Mucosa of descending colon (tissue), 3 donors: ENCODE data around the gene ZNF580. TPM values are rescaled to one million over a fixed set of nuclear protein-coding genes. Genes with fewer than 3 reads are reported as not detected.

Experiments
- ATAC-seq: fragments of 200-7000 bp; cut with Tn5 transposase; one replicate; pipeline ENCODE4 v1.9.1; 2020; ENCODE audit warnings: mild to moderate bottlenecking, moderate library complexity
- DNase-seq, 3 donors: peaks; one replicate each; pipeline ENCODE4 v3.0.0-alpha.2; 2020
- H3K36me3 ChIP-seq: fragments of 200-600 bp; one replicate; pipeline ENCODE4 v1.8.0; 2021; ENCODE audit warnings: low read depth, mild to moderate bottlenecking
- H3K4me1 ChIP-seq: fragments of 200-600 bp; one replicate; pipeline ENCODE4 v1.8.0; 2021; ENCODE audit warnings: low read depth, mild to moderate bottlenecking
- H3K4me3 ChIP-seq: fragments of 200-600 bp; one replicate; pipeline ENCODE4 v1.8.0; 2021; ENCODE audit warnings: mild to moderate bottlenecking
- H3K9me3 ChIP-seq: fragments of 200-600 bp; one replicate; pipeline ENCODE4 v1.8.0; 2021; ENCODE audit warnings: mild to moderate bottlenecking
- CTCF ChIP-seq: fragments of 200-600 bp; IDR thresholded peaks from one replicate; pipeline ENCODE4 v1.8.0; 2022; ENCODE audit warnings: antibody characterized with exemption, mild to moderate bottlenecking
- intact Hi-C, 2 donors: fragments of 100-400 bp; cut with DNase I in 1 of 2; cut with micrococcal nuclease in 1 of 2; formaldehyde crosslinking; loops; one replicate each; pipeline versions ENCODE4 v1.11.0 to v1.11.1; 2022; cut with DNase I, micrococcal nuclease
- total RNA-seq, 3 donors: library from RNA; stranded (reverse); fragmentation: NEBNext Ultra II Directional in 2 of 3; extraction: Animal tissue kit (Norgen Biotek cat#: 25700) in 2 of 3; gene quantifications; one replicate each; pipeline versions ENCODE4 v1.2.1 to v1.2.4, GENCODE V29; 2021 to 2023
- donor health status: DM: no; HTN: no; CAD: no; lungs with moderate emphysema.
- donor health status: DM: no; HTN: no; CAD: no.
- donor health status: DM: no; HTN: yes; CAD: no.

The ZNF580 gene
- total RNA-seq, 3 donors from 2014 or later: 29.6 to 46.0 (median 31.6) TPM

- DNase-seq: no peak
- intact Hi-C loops: no loop called here
- H3K36me3 ChIP-seq: no peaks in the 10 kb centered on the region
- ATAC-seq: no peak
- H3K9me3 ChIP-seq: no peaks in the 10 kb centered on the region
- peaks cover 17% of the 10 kb centered on the region for H3K4me1 ChIP-seq
- no peak for TF ChIP-seq CTCF
- H3K4me3 ChIP-seq: no peak overlapping the region
Measured at GRCh38 chr19:55651236-55651635, 10.4 kb downstream of the ZNF580 start.

GRCh38 chr19:55652311-55653128 is 11.7 kb downstream of the ZNF580 start:
- H3K36me3 ChIP-seq: no peaks in the 10 kb centered on the region
- H3K4me3 ChIP-seq: no peak overlapping the region
- H3K9me3 ChIP-seq: no peaks in the 10 kb centered on the region
- ATAC-seq (no peak), DNase-seq (peak; percentile 38 to 79 (median 65))
- intact Hi-C loops: no loop called here
- TF ChIP-seq CTCF: no peak
- peaks cover 26% of the 10 kb centered on the region for H3K4me1 ChIP-seq

DNA sequence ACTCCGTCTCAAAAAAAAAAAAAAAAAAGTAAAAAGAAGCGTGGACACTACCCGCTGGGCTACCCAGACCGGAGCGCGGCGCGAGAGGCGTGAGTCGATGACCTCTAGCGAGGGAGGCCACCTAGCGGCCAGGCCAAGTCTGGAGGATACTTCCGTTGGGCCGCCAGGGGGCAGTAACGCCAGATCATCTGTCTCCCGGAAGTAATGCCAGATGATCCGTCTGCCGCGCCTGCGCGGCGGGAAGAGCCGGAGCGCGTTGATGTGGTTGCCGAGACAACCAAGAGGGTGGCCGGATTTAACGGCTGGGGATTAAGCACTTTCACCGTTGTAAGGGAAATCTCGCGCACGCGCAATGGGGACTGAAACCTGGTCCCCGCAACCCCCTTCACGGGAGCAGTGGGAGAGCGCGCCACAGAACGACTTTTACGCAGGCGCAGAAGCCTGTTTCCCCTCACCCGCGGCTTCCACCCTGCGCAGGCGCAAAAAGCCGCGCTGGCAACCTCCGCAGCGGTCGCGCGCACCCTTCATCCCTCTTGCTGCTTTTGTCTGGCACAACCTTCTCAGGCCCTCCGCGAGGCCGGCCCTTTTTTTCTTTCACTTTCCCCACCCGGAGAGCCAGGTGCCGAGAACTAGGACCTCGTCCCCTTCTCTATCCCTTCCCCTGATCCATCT is 13.0 kb downstream of the ZNF580 start:
- DNase-seq (peak; percentile 97 to 99 (median 98)), ATAC-seq (peak; percentile 76)
- Histone ChIP-seq H3K36me3 (no peaks in the 10 kb centered on the region), H3K4me1 (peaks cover 33% of the 10 kb centered on the region), H3K4me3 (peak overlapping the region; percentile 81), H3K9me3 (no peaks in the 10 kb centered on the region)
- TF ChIP-seq CTCF: peak; percentile 95
- intact Hi-C loops: no loop called here

DNA sequence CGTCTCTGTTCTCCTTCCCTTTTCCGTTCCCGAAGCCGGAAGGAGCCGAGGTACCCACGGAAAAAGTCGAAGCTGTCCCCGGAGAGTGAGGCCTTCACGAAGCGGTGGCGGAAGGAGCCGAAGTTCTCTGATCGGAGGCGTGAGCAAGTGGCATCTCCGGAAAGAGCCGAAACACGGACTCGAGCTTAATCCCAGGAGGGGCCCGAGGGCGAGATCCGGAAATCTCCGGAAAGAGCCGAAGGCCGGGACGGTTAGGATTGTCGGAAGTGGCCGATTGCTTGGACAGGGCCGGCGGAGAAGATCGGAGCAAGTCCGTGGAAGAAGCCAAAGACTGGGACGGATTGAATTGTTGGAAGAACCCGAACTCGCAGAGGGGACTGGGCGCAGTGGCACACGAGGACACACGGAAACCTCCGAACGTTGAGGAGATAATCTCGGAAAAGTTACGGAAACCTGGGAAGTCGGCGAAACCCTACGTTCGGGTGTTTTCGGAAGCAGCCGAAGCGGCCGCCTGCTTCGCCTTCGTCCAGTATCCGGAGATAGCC is 13.6 kb downstream of the ZNF580 start:
- no peak for TF ChIP-seq CTCF
- intact Hi-C loops: no loop called here
- Histone ChIP-seq H3K36me3 (no peaks in the 10 kb centered on the region), H3K4me3 (peak overlapping the region; percentile 81), H3K4me1 (peaks cover 33% of the 10 kb centered on the region), H3K9me3 (no peaks in the 10 kb centered on the region)
- ATAC-seq (peak; percentile 84), DNase-seq (peak; percentile 99 to 100 (median 99))

GRCh38 chr19:55654868-55655647 is 14.3 kb downstream of the ZNF580 start, which contains the start of gene U2AF2:
Gene U2AF2 (plus strand): TSS chr19:55655035. CDS start chr19:55655105, 70 bp downstream.
- intact Hi-C loops: no loop called here
- H3K4me3 ChIP-seq: peak within 1 kb of the TSS; percentile 81
- no peak for TF ChIP-seq CTCF
- no peaks in the 10 kb centered on the region for H3K9me3 ChIP-seq
- ATAC-seq (peak; percentile 73), DNase-seq (peak; percentile 97 to 99 (median 98))
- H3K36me3 ChIP-seq: no peaks in the 10 kb centered on the region
- peaks cover 33% of the 10 kb centered on the region for H3K4me1 ChIP-seq
